ENCODE data around the gene ACSF3. TPM values are rescaled to one million over a fixed set of nuclear protein-coding genes. Genes with fewer than 3 reads are reported as not detected.

ACSF3 gene
- total RNA-seq, 1 donor from 2014 or later = 32.2 TPM

DNA sequence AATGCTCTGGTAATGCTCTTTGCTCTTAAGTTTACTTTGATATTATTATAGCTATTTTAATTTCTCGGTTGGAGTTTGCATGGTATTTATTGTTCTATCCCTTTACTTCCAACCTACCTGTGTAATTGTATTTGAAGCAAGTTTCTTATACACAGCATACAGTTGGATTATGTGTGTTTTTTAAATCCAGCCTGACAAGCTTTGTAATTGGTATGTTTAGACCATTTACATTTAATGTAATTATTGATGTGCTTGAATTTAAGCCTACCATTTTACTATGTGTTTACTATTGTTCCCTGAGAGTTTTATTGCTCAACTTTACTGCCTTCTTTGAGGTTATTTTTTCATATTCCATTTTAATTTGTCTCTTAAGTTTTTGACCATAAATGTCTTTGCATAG, 35.7 kb downstream of the ACSF3 start:
- DNase-seq (ENCODE audit: low read depth, low spot score) = no peak

GRCh38 chr16:89130448-89130847, 36.8 kb downstream of the ACSF3 start:
- DNase-seq (ENCODE audit: low read depth, low spot score) = no peak

- DNase-seq (ENCODE audit: low read depth, low spot score) = no peak
Observed at GRCh38 chr16:89131783-89132182, 38.1 kb downstream of the ACSF3 start.

DNA sequence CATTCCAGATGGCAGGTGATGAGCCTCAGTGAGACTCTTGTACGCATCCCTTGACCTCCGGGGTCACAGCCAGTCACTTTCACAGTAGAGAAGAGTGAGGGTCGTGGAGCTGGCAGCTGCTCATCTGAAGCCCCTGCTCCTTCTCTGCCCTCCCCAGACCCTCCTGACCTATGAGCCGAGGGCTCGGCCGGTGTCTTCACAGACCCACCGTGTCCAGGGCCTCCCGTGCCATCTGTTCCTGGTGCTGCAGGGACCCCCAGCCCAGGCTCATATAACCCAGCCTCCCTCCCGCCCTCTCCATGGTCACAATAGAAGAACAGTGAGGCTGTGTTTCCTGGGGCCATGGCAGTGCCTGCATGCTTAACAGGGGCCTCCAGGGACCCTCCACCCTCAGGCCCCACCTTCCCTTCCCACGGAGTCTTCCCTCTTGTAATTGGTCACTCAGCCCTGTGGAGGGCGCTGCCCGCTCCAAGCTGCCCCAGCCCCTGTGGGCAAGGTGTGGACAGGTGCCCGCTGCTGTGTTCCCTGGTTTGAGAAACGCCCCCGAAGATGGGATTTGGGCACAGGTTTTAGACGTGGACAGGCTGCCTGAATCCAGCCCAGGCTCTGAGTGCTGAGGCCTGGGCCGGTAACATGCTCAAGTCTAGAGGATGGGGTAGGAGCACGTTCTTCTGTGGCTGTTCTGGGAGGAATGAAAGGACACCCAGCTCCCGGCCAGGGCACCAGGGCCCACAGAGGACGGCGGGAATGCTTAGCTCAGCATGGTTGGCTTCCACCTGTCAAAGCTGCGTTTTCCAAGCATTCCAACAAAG, 38.7 kb downstream of the ACSF3 start:
- DNase-seq (ENCODE audit: low read depth, low spot score) = no peak

- no peak for DNase-seq (ENCODE audit: low read depth, low spot score)
Observed at GRCh38 chr16:89133457-89134127, 39.9 kb downstream of the ACSF3 start.

GRCh38 chr16:89134269-89134668, 40.6 kb downstream of the ACSF3 start:
- no peak for DNase-seq (ENCODE audit: low read depth, low spot score)

DNA sequence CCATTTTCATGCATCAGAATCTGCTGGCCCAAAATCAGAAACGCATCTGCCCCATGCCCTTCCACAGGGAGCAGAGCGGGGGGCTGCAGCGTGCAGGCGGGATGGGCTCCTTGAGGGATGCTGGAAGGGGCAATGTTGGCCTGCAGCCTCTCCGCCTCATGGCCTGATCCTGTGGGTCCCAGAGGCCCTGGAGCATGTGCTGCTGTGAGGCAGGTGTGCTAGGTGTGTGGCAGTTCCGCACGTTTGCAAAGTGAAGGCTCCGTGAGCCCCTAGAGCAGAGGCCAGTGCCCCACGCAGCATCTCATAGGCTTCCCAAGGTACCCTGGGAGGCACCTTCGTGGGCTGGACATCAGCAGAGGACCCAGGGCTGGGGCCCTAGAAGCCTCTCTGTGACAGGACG, 41.5 kb downstream of the ACSF3 start:
- no peak for DNase-seq (ENCODE audit: low read depth, low spot score)

GRCh38 chr16:89135971-89136765, 42.5 kb downstream of the ACSF3 start:
- DNase-seq (ENCODE audit: low read depth, low spot score) = no peak

- no peak for DNase-seq (ENCODE audit: low read depth, low spot score)
Observed at GRCh38 chr16:89136931-89137330, 43.3 kb downstream of the ACSF3 start.

GRCh38 chr16:89137666-89138512, 44.2 kb downstream of the ACSF3 start:
- DNase-seq (ENCODE audit: low read depth, low spot score) = no peak

- DNase-seq (ENCODE audit: low read depth, low spot score) = no peak
Observed at GRCh38 chr16:89138513-89138795, 44.8 kb downstream of the ACSF3 start.

- DNase-seq (ENCODE audit: low read depth, low spot score) = no peak
Observed at GRCh38 chr16:89138843-89139520, 45.3 kb downstream of the ACSF3 start.

DNA sequence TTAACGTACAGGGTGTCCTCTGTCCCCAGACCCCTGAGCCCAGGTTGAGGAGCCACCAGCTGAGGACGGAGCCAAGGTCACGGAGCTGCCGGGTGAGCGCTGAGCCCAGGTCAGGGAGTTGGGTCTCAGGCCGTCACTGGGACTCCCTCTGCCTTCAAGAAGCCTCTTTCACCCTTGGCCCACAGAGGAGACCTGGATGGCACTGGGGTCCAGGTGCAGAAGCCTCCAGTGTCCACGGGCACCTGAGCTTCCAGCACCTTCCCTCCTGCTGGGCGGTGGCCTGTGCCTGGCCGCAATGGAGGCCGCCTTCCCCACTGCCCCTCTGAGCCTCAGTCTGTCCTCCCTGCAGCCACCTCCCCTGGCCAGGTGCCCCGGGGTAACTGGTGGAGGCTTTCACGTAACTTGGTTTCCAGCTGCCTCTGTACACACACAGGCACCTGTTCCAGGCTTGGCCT, 46.3 kb downstream of the ACSF3 start:
- DNase-seq (ENCODE audit: low read depth, low spot score) = no peak

GRCh38 chr16:89140401-89140800, 46.7 kb downstream of the ACSF3 start:
- no peak for DNase-seq (ENCODE audit: low read depth, low spot score)

- no peak for DNase-seq (ENCODE audit: low read depth, low spot score)
Observed at GRCh38 chr16:89140981-89141883, 47.6 kb downstream of the ACSF3 start.

DNA sequence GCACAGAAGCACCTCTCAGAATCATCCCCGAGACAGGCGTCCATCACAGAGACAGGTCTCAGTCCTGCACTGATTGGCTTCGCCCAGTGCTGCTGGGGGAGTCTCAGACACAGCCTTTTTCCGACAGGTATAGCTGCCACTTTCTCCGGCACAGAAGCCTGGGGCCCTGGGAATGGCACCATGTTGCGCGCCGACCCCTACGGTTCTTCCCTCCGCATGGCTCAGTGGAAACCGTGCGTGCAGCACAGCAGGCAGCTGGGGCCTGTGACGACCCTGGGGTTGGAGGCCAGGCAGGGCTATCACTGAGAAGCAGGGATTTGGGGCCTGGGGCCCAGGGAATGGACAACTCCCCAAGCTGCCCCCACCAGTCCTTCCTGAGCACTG, 48.2 kb downstream of the ACSF3 start:
- DNase-seq (ENCODE audit: low read depth, low spot score) = no peak

- DNase-seq (ENCODE audit: low read depth, low spot score) = no peak
Observed at GRCh38 chr16:89142474-89143195, 49.0 kb downstream of the ACSF3 start.

DNA sequence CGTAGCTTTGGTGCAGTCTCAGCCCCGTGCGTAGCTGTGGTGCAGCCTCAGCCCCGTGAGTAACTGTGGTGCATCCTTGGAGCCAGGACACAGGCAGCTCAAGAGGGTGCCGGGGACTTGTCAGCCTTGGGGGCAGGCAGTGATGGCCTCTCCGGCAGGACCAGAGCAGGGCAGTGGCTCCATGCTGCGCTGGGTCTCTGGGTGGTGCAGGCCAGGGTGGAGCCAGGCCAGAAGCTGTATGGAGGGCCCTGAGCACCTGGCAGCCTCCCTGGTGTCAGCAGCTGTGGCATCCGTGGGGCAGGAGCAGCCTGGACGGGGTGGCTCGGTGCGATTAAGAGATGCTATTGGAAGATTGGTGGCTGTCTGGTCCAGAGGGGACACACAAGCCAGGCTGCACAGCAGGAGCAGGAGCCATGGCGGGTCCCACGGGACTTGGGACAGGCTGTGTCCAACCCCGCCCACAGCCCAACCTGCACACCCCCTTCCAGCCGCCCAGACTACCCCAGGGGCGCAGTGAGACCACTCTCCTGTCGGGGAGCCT, 49.6 kb downstream of the ACSF3 start:
- DNase-seq (ENCODE audit: low read depth, low spot score) = no peak

Data from pulmonary artery endothelial cell (primary cell).